Tibial artery (tissue), 4 donors: ENCODE results near the gene SYT8.

Experiments
- DNase-seq, 2 donors: peaks; one replicate each; pipeline ENCODE4 v3.0.0-alpha.2; 2019
- H3K27ac ChIP-seq, 2 donors: fragments of 200-600 bp; sonication (generic) in 1 of 2; 1 replicate in 1 of 2; 2 replicates in 1 of 2; pipeline ENCODE4 v1.5.1; 2018 to 2019; ENCODE audit warnings: mild to moderate bottlenecking in 1 of 2
- H3K27me3 ChIP-seq, 2 donors: fragments of 200-600 bp; sonication (generic) in 1 of 2; one replicate each; pipeline versions ENCODE4 v1.5.1 to v1.6.0; 2016 to 2019
- H3K36me3 ChIP-seq, 3 donors: fragments of 200-600 bp; sonication (generic) in 2 of 3; one replicate each; pipeline ENCODE4 v1.5.1; 2016 to 2019; ENCODE audit warnings: mild to moderate bottlenecking in 2 of 3
- H3K4me1 ChIP-seq, 4 donors: fragments of 200-600 bp; sonication (generic) in 2 of 4; 1 replicate in 3 of 4; 2 replicates in 1 of 4; pipeline ENCODE4 v1.5.1; 2016 to 2019
- H3K4me3 ChIP-seq, 2 donors: fragments of 200-600 bp; sonication (generic) in 1 of 2; 1 replicate in 1 of 2; 2 replicates in 1 of 2; pipeline ENCODE4 v1.5.1; 2018 to 2019; ENCODE audit warnings: mild to moderate bottlenecking in 2 of 2
- H3K9me3 ChIP-seq, 3 donors: fragments of 200-600 bp; sonication (generic) in 1 of 3; one replicate each; pipeline ENCODE4 v1.5.1; 2016 to 2019
- CTCF ChIP-seq, 2 experiments: fragments of 200-600 bp in 1 of 2; fragments of 450-650 bp in 1 of 2; IDR thresholded peaks; one replicate each; pipeline ENCODE4 v1.5.1; 2017 to 2019; ENCODE audit warnings: antibody characterized with exemption in 2 of 2, mild to moderate bottlenecking in 1 of 2, moderate library complexity in 1 of 2
- intact Hi-C: fragments of 100-400 bp; cut with DNase I; formaldehyde crosslinking; loops from one replicate; pipeline ENCODE4 v1.15.0; 2023; ENCODE audit warnings: low total_unique reads

SYT8 gene

GRCh38 chr11:1867381-1867780 lies 32.6 kb downstream of the SYT8 start:
- no peaks in the 10 kb centered on the region for H3K9me3 ChIP-seq
- H3K27ac ChIP-seq, result peak overlapping the region in 1 of 2 donors; percentile 94
- DNase-seq, result no peak
- no peak for TF ChIP-seq CTCF (IDR thresholded peaks at IDR 0.05)
- intact Hi-C loops, result no loop called here
- no peaks in the 10 kb centered on the region for H3K36me3 ChIP-seq
- peaks cover 0 to 30% of the 10 kb centered on the region in 2 donors for H3K27me3 ChIP-seq
- H3K4me3 ChIP-seq, result no peak overlapping the region
- H3K4me1 ChIP-seq, result peaks cover 0 to 79% (median 64%) of the 10 kb centered on the region in 4 donors

GRCh38 chr11:1868056-1868635 lies 33.4 kb downstream of the SYT8 start:
- Histone ChIP-seq H3K4me3 (peak overlapping the region; percentile 36 to 39), H3K36me3 (no peaks in the 10 kb centered on the region), H3K9me3 (no peaks in the 10 kb centered on the region), H3K27me3 (peaks cover 0 to 36% of the 10 kb centered on the region in 2 donors), H3K27ac (peak overlapping the region; percentile 61 to 94), H3K4me1 (peaks cover 0 to 77% (median 60%) of the 10 kb centered on the region in 4 donors)
- TF ChIP-seq CTCF (IDR thresholded peaks at IDR 0.05), result no peak
- intact Hi-C loops, result no loop called here
- DNase-seq, result no peak

- no peaks in the 10 kb centered on the region for H3K36me3 ChIP-seq
- no peak for DNase-seq
- no peaks in the 10 kb centered on the region for H3K9me3 ChIP-seq
- intact Hi-C loops, result no loop called here
- peak overlapping the region; percentile 61 to 94 for H3K27ac ChIP-seq
- H3K4me1 ChIP-seq, result peaks cover 0 to 73% (median 55%) of the 10 kb centered on the region in 4 donors
- no peak for TF ChIP-seq CTCF (IDR thresholded peaks at IDR 0.05)
- peak overlapping the region; percentile 36 to 39 for H3K4me3 ChIP-seq
- H3K27me3 ChIP-seq, result peaks cover 0 to 36% of the 10 kb centered on the region in 2 donors
Observed at GRCh38 chr11:1868636-1869291, 34.0 kb downstream of the SYT8 start.

GRCh38 chr11:1869427-1870325 lies 34.9 kb downstream of the SYT8 start:
- H3K27me3 ChIP-seq, result peaks cover 0 to 38% of the 10 kb centered on the region in 2 donors
- DNase-seq, result no peak
- no peak for TF ChIP-seq CTCF (IDR thresholded peaks at IDR 0.05)
- no peaks in the 10 kb centered on the region for H3K36me3 ChIP-seq
- H3K4me3 ChIP-seq, result peak overlapping the region; percentile 36 to 39
- H3K9me3 ChIP-seq, result no peaks in the 10 kb centered on the region
- H3K4me1 ChIP-seq, result peaks cover 0 to 64% (median 46%) of the 10 kb centered on the region in 4 donors
- H3K27ac ChIP-seq, result peak overlapping the region; percentile 61 to 94
- intact Hi-C loops, result no loop called here

GRCh38 chr11:1870326-1870696 lies 35.5 kb downstream of the SYT8 start:
- intact Hi-C loops, result no loop called here
- H3K27ac ChIP-seq, result peak overlapping the region; percentile 61 to 94

More at GRCh38 chr11:1870326-1870696, 35.5 kb downstream of the SYT8 start:
- Histone ChIP-seq H3K36me3 (no peaks in the 10 kb centered on the region), H3K27me3 (peaks cover 0 to 45% of the 10 kb centered on the region in 2 donors), H3K4me3 (peak overlapping the region; percentile 36 to 39), H3K9me3 (no peaks in the 10 kb centered on the region), H3K4me1 (peaks cover 0 to 63% (median 40%) of the 10 kb centered on the region in 4 donors)
- TF ChIP-seq CTCF (IDR thresholded peaks at IDR 0.05), result no peak
- no peak for DNase-seq
